ACC112 (cell line): ENCODE measurements around the gene DISC1.

Source experiments
- H2AFZ ChIP-seq: fragments of 200-600 bp; sonication (generic); one replicate; pipeline ENCODE4 v1.6.0; 2017; ENCODE audit warnings: antibody characterized with exemption, low read length; ENCODE audit not compliant: unreplicated experiment
- H3K27ac ChIP-seq: fragments of 200-600 bp; sonication (generic); 2 replicates; pipeline ENCODE4 v1.5.1; 2014; ENCODE audit warnings: low read depth, mild to moderate bottlenecking, antibody characterized with exemption, low read length, moderate library complexity
- H3K27me3 ChIP-seq: fragments of 200-600 bp; sonication (generic); 2 replicates; pipeline ENCODE4 v1.6.1; 2014; ENCODE audit warnings: mild to moderate bottlenecking, antibody characterized with exemption, low read length, moderate library complexity, mixed read lengths; ENCODE audit not compliant: insufficient read depth
- H3K36me3 ChIP-seq: fragments of 200-600 bp; sonication (generic); 2 replicates; pipeline ENCODE4 v1.6.1; 2016; ENCODE audit warnings: mild to moderate bottlenecking, antibody characterized with exemption, low read length, moderate library complexity, mixed read lengths; ENCODE audit not compliant: insufficient read depth
- H3K4me1 ChIP-seq: fragments of 200-600 bp; sonication (generic); one replicate; pipeline ENCODE4 v1.6.1; 2016; ENCODE audit warnings: low read length, mixed read lengths; ENCODE audit not compliant: insufficient read depth, unreplicated experiment, control insufficient read depth
- H3K4me3 ChIP-seq: fragments of 200-600 bp; sonication (generic); 2 replicates; pipeline ENCODE4 v1.5.1; 2014; ENCODE audit warnings: mild to moderate bottlenecking, low read depth, low read length
- H3K79me2 ChIP-seq: fragments of 200-600 bp; sonication (generic); one replicate; pipeline ENCODE4 v1.6.0; 2016; ENCODE audit warnings: low read length; ENCODE audit not compliant: control insufficient read depth, unreplicated experiment, insufficient read depth

DISC1 gene

GRCh38 chr1:232038706-232039677 lies 412.4 kb downstream of the DISC1 start:
- Histone ChIP-seq H3K27me3 (no peaks in the 10 kb centered on the region), H3K4me3 (no peak overlapping the region), H2AFZ (no peak overlapping the region), H3K27ac (no peak overlapping the region), H3K36me3 (no peaks in the 10 kb centered on the region), H3K79me2 (no peaks in the 10 kb centered on the region), H3K4me1 (no peaks in the 10 kb centered on the region)

- Histone ChIP-seq H3K4me1 (no peaks in the 10 kb centered on the region), H3K27me3 (no peaks in the 10 kb centered on the region), H3K36me3 (no peaks in the 10 kb centered on the region), H3K4me3 (no peak overlapping the region), H3K27ac (no peak overlapping the region), H2AFZ (no peak overlapping the region), H3K79me2 (no peaks in the 10 kb centered on the region)
Observed at GRCh38 chr1:232040260-232040659, 413.7 kb downstream of the DISC1 start.

GRCh38 chr1:232044728-232045127 lies 418.1 kb downstream of the DISC1 start:
- Histone ChIP-seq H3K27ac (no peak overlapping the region), H3K27me3 (no peaks in the 10 kb centered on the region), H3K36me3 (no peaks in the 10 kb centered on the region), H2AFZ (no peak overlapping the region), H3K4me1 (no peaks in the 10 kb centered on the region), H3K4me3 (no peak overlapping the region), H3K79me2 (no peaks in the 10 kb centered on the region)

- Histone ChIP-seq H3K27ac (no peak overlapping the region), H3K36me3 (no peaks in the 10 kb centered on the region), H3K4me3 (no peak overlapping the region), H3K4me1 (no peaks in the 10 kb centered on the region), H3K27me3 (no peaks in the 10 kb centered on the region), H2AFZ (no peak overlapping the region), H3K79me2 (no peaks in the 10 kb centered on the region)
Observed at GRCh38 chr1:232045139-232045994, 418.8 kb downstream of the DISC1 start.

GRCh38 chr1:232046451-232047306 lies 420.1 kb downstream of the DISC1 start:
- H3K4me1 ChIP-seq = no peaks in the 10 kb centered on the region
- no peaks in the 10 kb centered on the region for H3K79me2 ChIP-seq
- no peaks in the 10 kb centered on the region for H3K36me3 ChIP-seq
- no peak overlapping the region for H3K4me3 ChIP-seq
- no peak overlapping the region for H3K27ac ChIP-seq
- no peaks in the 10 kb centered on the region for H3K27me3 ChIP-seq
- H2AFZ ChIP-seq = no peak overlapping the region

- Histone ChIP-seq H3K79me2 (no peaks in the 10 kb centered on the region), H3K4me3 (no peak overlapping the region), H2AFZ (no peak overlapping the region), H3K4me1 (no peaks in the 10 kb centered on the region), H3K36me3 (no peaks in the 10 kb centered on the region), H3K27ac (no peak overlapping the region), H3K27me3 (no peaks in the 10 kb centered on the region)
Observed at GRCh38 chr1:232047473-232047872, 420.9 kb downstream of the DISC1 start.

GRCh38 chr1:232048481-232048880 lies 421.9 kb downstream of the DISC1 start:
- no peaks in the 10 kb centered on the region for H3K4me1 ChIP-seq
- H3K27me3 ChIP-seq = no peaks in the 10 kb centered on the region
- H3K4me3 ChIP-seq = no peak overlapping the region
- no peaks in the 10 kb centered on the region for H3K79me2 ChIP-seq
- no peak overlapping the region for H2AFZ ChIP-seq
- no peak overlapping the region for H3K27ac ChIP-seq
- H3K36me3 ChIP-seq = no peaks in the 10 kb centered on the region

- Histone ChIP-seq H3K27ac (no peak overlapping the region), H3K79me2 (no peaks in the 10 kb centered on the region), H3K36me3 (no peaks in the 10 kb centered on the region), H3K4me3 (no peak overlapping the region), H2AFZ (no peak overlapping the region), H3K27me3 (no peaks in the 10 kb centered on the region), H3K4me1 (no peaks in the 10 kb centered on the region)
Observed at GRCh38 chr1:232049335-232049734, 422.7 kb downstream of the DISC1 start.

GRCh38 chr1:232057217-232057895 lies 430.8 kb downstream of the DISC1 start:
- no peak overlapping the region for H3K4me3 ChIP-seq
- H3K27me3 ChIP-seq = 0 out of 2 replicates have a peak, but pooled peaks cover 4% of the 10 kb centered on the region
- H3K4me1 ChIP-seq = no peaks in the 10 kb centered on the region
- no peak overlapping the region for H2AFZ ChIP-seq
- H3K27ac ChIP-seq = no peak overlapping the region
- no peaks in the 10 kb centered on the region for H3K36me3 ChIP-seq
- no peaks in the 10 kb centered on the region for H3K79me2 ChIP-seq

GRCh38 chr1:232057896-232058274 lies 431.3 kb downstream of the DISC1 start:
- no peak overlapping the region for H2AFZ ChIP-seq
- 0 out of 2 replicates have a peak, but pooled peaks cover 4% of the 10 kb centered on the region for H3K27me3 ChIP-seq
- no peaks in the 10 kb centered on the region for H3K4me1 ChIP-seq
- no peak overlapping the region for H3K4me3 ChIP-seq
- H3K79me2 ChIP-seq = no peaks in the 10 kb centered on the region
- no peaks in the 10 kb centered on the region for H3K36me3 ChIP-seq
- H3K27ac ChIP-seq = no peak overlapping the region
